GM21717 (cell line): Measurements from ENCODE around the gene MYO5A.

Experiments used
- ATAC-seq: cut with Tn5 transposase; IDR thresholded peaks from one replicate; pipeline ENCODE4 v1.9.1; 2021; ENCODE audit warnings: mild to moderate bottlenecking, moderate library complexity; ENCODE audit not compliant: unreplicated experiment

Gene MYO5A

GRCh38 chr15:52263563-52264282, 265.0 kb downstream of the MYO5A start:
- ATAC-seq, result no peak

- ATAC-seq, result no peak
These were observed 266.3 kb downstream of the MYO5A start for GRCh38 chr15:52262364-52262763.

- ATAC-seq, result peak; percentile 98
These were observed 267.0 kb downstream of the MYO5A start for GRCh38 chr15:52261498-52262242.

- no peak for ATAC-seq
These were observed 267.7 kb downstream of the MYO5A start for GRCh38 chr15:52261026-52261425.

- no peak for ATAC-seq
These were observed 269.2 kb downstream of the MYO5A start for GRCh38 chr15:52259503-52259902.

- no peak for ATAC-seq
These were observed 270.2 kb downstream of the MYO5A start for GRCh38 chr15:52258461-52258860.

- ATAC-seq, result no peak
These were observed 271.0 kb downstream of the MYO5A start for GRCh38 chr15:52257734-52258062.
